Fibroblast of peridontal ligament (primary cell): ENCODE measurements around the gene ARHGAP26.

Experiments used
- DNase-seq: peaks from one replicate; pipeline ENCODE4 v3.0.0-alpha.2; 2010; ENCODE audit errors: extremely low read depth

The ARHGAP26 gene

GRCh38 chr5:143061161-143061945 is 291.2 kb downstream of the ARHGAP26 start:
- peak; percentile 87 for DNase-seq

GRCh38 chr5:143062379-143062778 is 292.2 kb downstream of the ARHGAP26 start:
- peak; percentile 67 for DNase-seq

GRCh38 chr5:143063175-143063970 is 293.2 kb downstream of the ARHGAP26 start:
- DNase-seq: peak; percentile 82

- peak; percentile 73 for DNase-seq
Measured at GRCh38 chr5:143064218-143064641, 294.1 kb downstream of the ARHGAP26 start.

GRCh38 chr5:143064676-143065075 is 294.5 kb downstream of the ARHGAP26 start:
- peak; percentile 44 for DNase-seq

GRCh38 chr5:143065185-143065965 is 295.2 kb downstream of the ARHGAP26 start:
- peak; percentile 89 for DNase-seq

- no peak for DNase-seq
Measured at GRCh38 chr5:143065996-143066522, 295.9 kb downstream of the ARHGAP26 start.

- DNase-seq: peak; percentile 70
Measured at GRCh38 chr5:143066556-143067281, 296.5 kb downstream of the ARHGAP26 start.

- DNase-seq: no peak
Measured at GRCh38 chr5:143068712-143069111, 298.5 kb downstream of the ARHGAP26 start.

- no peak for DNase-seq
Measured at GRCh38 chr5:143071927-143072326, 301.8 kb downstream of the ARHGAP26 start.

- no peak for DNase-seq
Measured at GRCh38 chr5:143072734-143073133, 302.6 kb downstream of the ARHGAP26 start.

GRCh38 chr5:143073766-143074165 is 303.6 kb downstream of the ARHGAP26 start:
- DNase-seq: no peak

GRCh38 chr5:143074414-143074996 is 304.3 kb downstream of the ARHGAP26 start:
- no peak for DNase-seq

- no peak for DNase-seq
Measured at GRCh38 chr5:143076377-143076776, 306.2 kb downstream of the ARHGAP26 start.

- DNase-seq: no peak
Measured at GRCh38 chr5:143077453-143078103, 307.4 kb downstream of the ARHGAP26 start.

GRCh38 chr5:143078313-143078712 is 308.1 kb downstream of the ARHGAP26 start:
- no peak for DNase-seq

GRCh38 chr5:143078971-143079370 is 308.8 kb downstream of the ARHGAP26 start:
- no peak for DNase-seq

- no peak for DNase-seq
Measured at GRCh38 chr5:143080407-143080806, 310.2 kb downstream of the ARHGAP26 start.

GRCh38 chr5:143080982-143081381 is 310.8 kb downstream of the ARHGAP26 start:
- DNase-seq: no peak

GRCh38 chr5:143083006-143083405 is 312.8 kb downstream of the ARHGAP26 start:
- DNase-seq: no peak
